Calu3 (cell line): ENCODE measurements around the gene LRRC59. TPM values are rescaled to one million over a fixed set of nuclear protein-coding genes. Genes with fewer than 3 reads are reported as not detected.
"Not testable (repeated sequence)": the region's sequence is repeated elsewhere in the genome, so short reads cannot be mapped to it uniquely, and the experiment has no call there.

ENCODE experiments used
- BruUV-seq: library from RNA; stranded (reverse); fragments of 400-500 nt; replicated peaks from 2 replicates; lab custom pipeline; 2021; lab: Mats Ljungman, UMichigan
- CTCF ChIA-PET: fragments of 300-600 bp; sonication (Branson Sonifier 250); formaldehyde crosslinking; loops from one replicate; lab custom pipeline; 2022; ENCODE audit warnings: antibody characterized with exemption; lab: Charles Lee
- DNase-seq: peaks from one replicate; pipeline ENCODE4 v3.0.0; 2022
- H3K27ac Mint-ChIP-seq: one replicate; pipeline ENCODE4 v1.8.0; 2022; ENCODE audit warnings: mixed read lengths; ENCODE audit not compliant: unreplicated experiment
- H3K27me3 Mint-ChIP-seq: one replicate; pipeline ENCODE4 v1.8.0; 2022; ENCODE audit warnings: mixed read lengths; ENCODE audit not compliant: unreplicated experiment
- H3K36me3 Mint-ChIP-seq: one replicate; pipeline ENCODE4 v1.8.0; 2022; ENCODE audit warnings: mild to moderate bottlenecking, moderate library complexity, mixed read lengths; ENCODE audit not compliant: insufficient read depth, unreplicated experiment
- H3K4me1 Mint-ChIP-seq: one replicate; pipeline ENCODE4 v1.8.0; 2022; ENCODE audit warnings: mild to moderate bottlenecking, low read depth, mixed read lengths; ENCODE audit not compliant: unreplicated experiment
- H3K4me3 Mint-ChIP-seq: one replicate; pipeline ENCODE4 v1.8.0; 2022; ENCODE audit warnings: mild to moderate bottlenecking, low read depth, moderate library complexity, mixed read lengths; ENCODE audit not compliant: unreplicated experiment
- H3K9me3 Mint-ChIP-seq: one replicate; pipeline ENCODE4 v1.8.0; 2022; ENCODE audit warnings: low read depth, mixed read lengths; ENCODE audit not compliant: unreplicated experiment
- CTCF ChIP-seq: fragments of 200-600 bp; IDR thresholded peaks from one replicate; pipeline ENCODE4 v1.8.0; 2022; ENCODE audit warnings: antibody characterized with exemption; ENCODE audit not compliant: unreplicated experiment
- intact Hi-C: fragments of 100-400 bp; cut with micrococcal nuclease; formaldehyde crosslinking; loops from one replicate; pipeline ENCODE4 v1.10.0; 2022; ENCODE audit not compliant: unreplicated experiment
- total RNA-seq: library from RNA; stranded (reverse); gene quantifications from 2 replicates; pipeline ENCODE4 v1.2.3, GENCODE V29; 2022

The LRRC59 gene
- total RNA-seq, 1 experiment from 2014 or later: 212 TPM

GRCh38 chr17:50344731-50345365 lies 52.5 kb downstream of the LRRC59 start:
- DNase-seq: no peak

DNA sequence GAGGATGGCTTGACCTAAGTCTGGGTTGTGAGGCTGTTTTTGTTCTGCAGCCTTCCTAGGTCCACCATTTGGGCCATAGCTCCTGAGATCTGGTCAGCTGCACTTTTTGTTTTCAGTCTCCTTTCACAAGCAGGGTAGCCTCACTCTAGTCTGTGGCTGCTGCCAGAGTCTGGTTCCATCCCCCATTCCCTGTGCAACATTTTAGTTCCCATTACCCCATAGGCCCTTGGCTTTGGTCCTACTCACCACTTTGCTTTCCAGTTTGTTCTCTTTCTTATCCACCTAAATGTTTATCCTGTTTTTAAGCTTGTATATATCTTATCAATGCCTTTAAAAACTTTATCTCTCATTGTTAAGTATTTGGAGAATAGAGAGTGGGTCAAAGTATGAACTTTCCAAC lies 57.9 kb downstream of the LRRC59 start:
- H3K27me3 Mint-ChIP-seq: no peaks in the 10 kb centered on the region
- H3K27ac Mint-ChIP-seq: no peak overlapping the region
- intact Hi-C loops: no loop called here
- CTCF ChIA-PET: no interaction called here
- H3K4me3 Mint-ChIP-seq: no peak overlapping the region
- BruUV-seq: no TSS peak
- no peaks in the 10 kb centered on the region for H3K36me3 Mint-ChIP-seq
- no peaks in the 10 kb centered on the region for H3K4me1 Mint-ChIP-seq
- DNase-seq: no peak
- H3K9me3 Mint-ChIP-seq: no peaks in the 10 kb centered on the region
- TF ChIP-seq CTCF: no peak

More at GRCh38 chr17:50344731-50345365, 52.5 kb downstream of the LRRC59 start:
- TF ChIP-seq CTCF: no peak
- H3K36me3 Mint-ChIP-seq: peaks cover 35% of the 10 kb centered on the region
- H3K4me3 Mint-ChIP-seq: peak overlapping the region; percentile 91
- intact Hi-C loops: no loop called here
- no TSS peak for BruUV-seq
- H3K9me3 Mint-ChIP-seq: no peaks in the 10 kb centered on the region
- no peak overlapping the region for H3K27ac Mint-ChIP-seq
- no peaks in the 10 kb centered on the region for H3K27me3 Mint-ChIP-seq
- H3K4me1 Mint-ChIP-seq: peaks cover 21% of the 10 kb centered on the region
- CTCF ChIA-PET: interaction anchor here (0.8 kb wide), 1 partner anchor 128 kb away, joined by 5 read pairs; no protein-coding TSS in a partner anchor

DNA sequence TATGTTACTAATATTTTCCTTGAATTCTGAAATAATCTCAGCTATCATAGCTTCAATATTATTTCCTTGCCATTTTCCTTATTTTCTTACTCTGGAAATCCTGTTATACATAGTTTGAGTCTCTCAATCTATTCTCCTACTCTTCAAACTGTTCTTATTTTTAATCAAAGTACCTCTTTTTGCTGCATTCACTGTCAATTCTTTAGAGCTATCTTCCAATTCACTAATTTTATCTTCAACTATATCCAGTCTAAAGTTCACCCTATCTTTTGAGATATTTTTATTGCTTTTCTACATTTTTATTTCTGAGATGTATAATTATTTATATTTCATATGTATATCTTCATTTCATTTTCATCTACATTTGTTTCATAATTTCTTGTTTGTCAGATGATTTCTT lies 58.7 kb downstream of the LRRC59 start:
- TF ChIP-seq CTCF: no peak
- CTCF ChIA-PET: interaction anchor here (0.6 kb wide), 1 partner anchor 140 kb away, joined by 4 read pairs; no protein-coding TSS in a partner anchor
- Mint-ChIP-seq H3K9me3 (no peaks in the 10 kb centered on the region), H3K4me1 (no peaks in the 10 kb centered on the region), H3K36me3 (no peaks in the 10 kb centered on the region), H3K4me3 (no peak overlapping the region), H3K27me3 (peaks cover 4% of the 10 kb centered on the region), H3K27ac (no peak overlapping the region)
- intact Hi-C loops: no loop called here
- no peak for DNase-seq
- no TSS peak for BruUV-seq

GRCh38 chr17:50337956-50338355 lies 59.4 kb downstream of the LRRC59 start:
- H3K27me3 Mint-ChIP-seq: peaks cover 11% of the 10 kb centered on the region
- no peak overlapping the region for H3K27ac Mint-ChIP-seq
- intact Hi-C loops: no loop called here
- no peak for DNase-seq
- no peaks in the 10 kb centered on the region for H3K36me3 Mint-ChIP-seq
- CTCF ChIA-PET: interaction anchor here (0.6 kb wide), 1 partner anchor 140 kb away, joined by 4 read pairs; no protein-coding TSS in a partner anchor
- no peaks in the 10 kb centered on the region for H3K4me1 Mint-ChIP-seq
- H3K9me3 Mint-ChIP-seq: no peaks in the 10 kb centered on the region
- H3K4me3 Mint-ChIP-seq: no peak overlapping the region
- TF ChIP-seq CTCF: no peak
- BruUV-seq: no TSS peak

- H3K4me1 Mint-ChIP-seq, H3K27ac Mint-ChIP-seq, H3K9me3 Mint-ChIP-seq, CTCF ChIA-PET, H3K36me3 Mint-ChIP-seq, DNase-seq, intact Hi-C loops, H3K4me3 Mint-ChIP-seq, BruUV-seq: not testable (repeated sequence)
- peaks cover 56% of the 10 kb centered on the region for H3K27me3 Mint-ChIP-seq
Measured at GRCh38 chr17:50333291-50334057, 63.8 kb downstream of the LRRC59 start.
